ENCODE data around the gene COPB2. TPM values are rescaled to one million over a fixed set of nuclear protein-coding genes. Genes with fewer than 3 reads are reported as not detected.
"Not testable (repeated sequence)": the region's sequence is repeated elsewhere in the genome, so short reads cannot be mapped to it uniquely, and the experiment has no call there.

Gene COPB2
- total and polyA plus RNA-seq, 2 donors, result 46.1 to 104 TPM

GRCh38 chr3:139342054-139342453, 47.4 kb downstream of the COPB2 start:
- H3K27me3 ChIP-seq (ENCODE audit: control insufficient read depth in 2 of 2, insufficient read depth in 1 of 2, low read length in 1 of 2), result peaks cover 0 to 6% of the 10 kb centered on the region in 2 donors
- no peak overlapping the region for H3K27ac ChIP-seq (ENCODE audit: low read depth in 1 of 2, low read length in 1 of 2)
- DNase-seq (ENCODE audit: low read depth in 6 of 9, low spot score in 9 of 9), result no peak
- H3K4me3 ChIP-seq (ENCODE audit: low read length in 2 of 2), result no peak overlapping the region
- peaks cover 0 to 5% of the 10 kb centered on the region in 2 donors for H3K36me3 ChIP-seq (ENCODE audit: control insufficient read depth in 2 of 2, insufficient read depth in 2 of 2, low read length in 1 of 2)
- peaks cover 10 to 11% of the 10 kb centered on the region in 2 donors for H3K4me1 ChIP-seq (ENCODE audit: control insufficient read depth in 2 of 2, insufficient read depth in 2 of 2, low read length in 2 of 2)
- peaks cover 0 to 5% of the 10 kb centered on the region in 2 donors for H3K9me3 ChIP-seq (ENCODE audit: control insufficient read depth in 2 of 2, insufficient read depth in 1 of 2, low read length in 1 of 2)

DNA sequence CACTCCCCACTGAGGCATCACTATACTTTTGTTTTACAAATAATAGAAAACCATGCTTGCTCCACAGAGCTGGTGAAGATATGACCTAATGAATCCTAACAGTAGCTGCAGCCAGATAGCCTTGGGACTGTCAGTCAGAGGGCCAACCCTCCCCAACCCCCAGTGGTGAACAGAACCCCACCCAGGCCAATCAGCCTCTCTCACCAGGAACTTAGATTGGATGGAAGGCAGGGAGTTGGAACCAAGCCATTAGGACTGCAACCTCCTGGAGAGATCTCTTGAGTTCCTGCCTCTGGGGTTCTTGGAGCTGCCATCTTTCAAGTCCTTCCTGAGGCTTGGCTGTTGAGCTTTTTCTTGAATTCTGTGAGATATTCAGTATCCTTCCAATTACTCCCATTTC, 48.7 kb downstream of the COPB2 start:
- Histone ChIP-seq H3K4me3 (ENCODE audit: low read length in 2 of 2) (no peak overlapping the region), H3K27me3 (ENCODE audit: control insufficient read depth in 2 of 2, insufficient read depth in 1 of 2, low read length in 1 of 2) (peaks cover 0 to 6% of the 10 kb centered on the region in 2 donors), H3K9me3 (ENCODE audit: control insufficient read depth in 2 of 2, insufficient read depth in 1 of 2, low read length in 1 of 2) (peaks cover 0 to 5% of the 10 kb centered on the region in 2 donors), H3K27ac (ENCODE audit: low read depth in 1 of 2, low read length in 1 of 2) (no peak overlapping the region), H3K36me3 (ENCODE audit: control insufficient read depth in 2 of 2, insufficient read depth in 2 of 2, low read length in 1 of 2) (no peaks in the 10 kb centered on the region), H3K4me1 (ENCODE audit: control insufficient read depth in 2 of 2, insufficient read depth in 2 of 2, low read length in 2 of 2) (peaks cover 10 to 11% of the 10 kb centered on the region in 2 donors)
- DNase-seq (ENCODE audit: low read depth in 6 of 9, low spot score in 9 of 9), result no peak

DNA sequence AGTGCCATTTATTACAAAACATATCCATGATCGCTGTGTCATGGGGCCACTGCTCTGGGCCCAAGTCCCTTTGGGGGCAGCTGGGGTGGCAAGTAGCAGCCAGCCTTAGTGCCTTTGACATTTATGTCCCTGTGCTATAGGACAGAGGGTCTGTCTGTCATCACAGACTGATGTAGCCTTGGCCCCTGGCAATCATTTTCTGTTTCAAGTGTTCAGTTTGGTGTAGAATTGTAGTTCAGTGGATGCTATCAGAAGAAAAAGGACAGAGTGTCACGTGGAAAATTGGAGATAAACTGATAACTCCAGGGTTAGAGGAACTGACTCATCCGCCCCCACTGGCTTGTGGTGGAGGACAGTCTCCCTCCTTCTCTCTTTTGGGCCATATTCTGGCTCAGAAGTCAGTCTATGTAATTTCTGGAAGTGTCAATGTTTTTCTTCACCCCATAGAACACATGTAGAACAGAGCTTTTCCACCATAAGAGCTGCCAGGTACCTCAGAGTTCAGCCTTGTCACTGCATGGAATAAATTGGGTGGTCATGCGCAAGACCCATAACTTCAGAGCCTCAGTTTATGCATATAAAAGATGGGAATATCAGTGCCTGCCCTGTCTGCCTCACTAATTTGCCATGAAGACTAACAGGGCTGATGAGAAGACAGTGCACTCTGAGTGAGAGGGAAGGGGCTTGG, 50.1 kb downstream of the COPB2 start:
- no peak for DNase-seq (ENCODE audit: low read depth in 6 of 9, low spot score in 9 of 9)
- H3K27me3 ChIP-seq (ENCODE audit: control insufficient read depth in 2 of 2, insufficient read depth in 1 of 2, low read length in 1 of 2), result peaks cover 0 to 6% of the 10 kb centered on the region in 2 donors
- WGBS, result 76% methylated on average over 4 of the region's 4 CpGs
- no peak overlapping the region for H3K4me3 ChIP-seq (ENCODE audit: low read length in 2 of 2)
- H3K9me3 ChIP-seq (ENCODE audit: control insufficient read depth in 2 of 2, insufficient read depth in 1 of 2, low read length in 1 of 2), result peaks cover 0 to 5% of the 10 kb centered on the region in 2 donors
- peaks cover under 1 to 3% of the 10 kb centered on the region in 2 donors for H3K4me1 ChIP-seq (ENCODE audit: control insufficient read depth in 2 of 2, insufficient read depth in 2 of 2, low read length in 2 of 2)
- no peak overlapping the region for H3K27ac ChIP-seq (ENCODE audit: low read depth in 1 of 2, low read length in 1 of 2)
- no peaks in the 10 kb centered on the region for H3K36me3 ChIP-seq (ENCODE audit: control insufficient read depth in 2 of 2, insufficient read depth in 2 of 2, low read length in 1 of 2)

GRCh38 chr3:139338405-139338804, 51.0 kb downstream of the COPB2 start:
- H3K27me3 ChIP-seq (ENCODE audit: control insufficient read depth in 2 of 2, insufficient read depth in 1 of 2, low read length in 1 of 2), result peaks cover 0 to 6% of the 10 kb centered on the region in 2 donors
- H3K4me1 ChIP-seq (ENCODE audit: control insufficient read depth in 2 of 2, insufficient read depth in 2 of 2, low read length in 2 of 2), result no peaks in the 10 kb centered on the region
- no peak overlapping the region for H3K27ac ChIP-seq (ENCODE audit: low read depth in 1 of 2, low read length in 1 of 2)
- peaks cover 0 to 2% of the 10 kb centered on the region in 2 donors for H3K9me3 ChIP-seq (ENCODE audit: control insufficient read depth in 2 of 2, insufficient read depth in 1 of 2, low read length in 1 of 2)
- H3K4me3 ChIP-seq (ENCODE audit: low read length in 2 of 2), result no peak overlapping the region
- H3K36me3 ChIP-seq (ENCODE audit: control insufficient read depth in 2 of 2, insufficient read depth in 2 of 2, low read length in 1 of 2), result no peaks in the 10 kb centered on the region
- DNase-seq (ENCODE audit: low read depth in 6 of 9, low spot score in 9 of 9), result no peak
- WGBS, result 96% methylated on average over 4 of the region's 4 CpGs

DNA sequence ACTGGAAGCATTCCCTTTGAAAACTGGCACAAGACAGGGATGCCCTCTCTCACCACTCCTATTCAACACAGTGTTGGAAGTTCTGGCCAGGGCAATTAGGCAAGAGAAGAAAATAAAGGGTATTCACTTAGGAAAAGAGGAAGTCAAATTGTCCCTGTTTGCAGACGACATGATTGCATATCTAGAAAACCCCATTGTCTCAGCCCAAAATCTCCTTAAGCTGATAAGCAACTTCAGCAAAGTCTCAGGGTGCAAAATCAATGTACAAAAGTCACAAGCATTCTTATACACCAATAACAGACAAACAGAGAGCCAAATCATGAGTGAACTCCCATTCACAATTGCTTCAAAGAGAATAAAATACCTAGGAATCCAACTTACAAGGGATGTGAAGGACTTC, 54.8 kb downstream of the COPB2 start:
- not testable (repeated sequence) for H3K27ac ChIP-seq (ENCODE audit: low read depth in 1 of 2, low read length in 1 of 2); H3K4me1 ChIP-seq (ENCODE audit: control insufficient read depth in 2 of 2, insufficient read depth in 2 of 2, low read length in 2 of 2); H3K4me3 ChIP-seq (ENCODE audit: low read length in 2 of 2); H3K36me3 ChIP-seq (ENCODE audit: control insufficient read depth in 2 of 2, insufficient read depth in 2 of 2, low read length in 1 of 2); DNase-seq (ENCODE audit: low read depth in 6 of 9, low spot score in 9 of 9); H3K9me3 ChIP-seq (ENCODE audit: control insufficient read depth in 2 of 2, insufficient read depth in 1 of 2, low read length in 1 of 2)
- peaks cover 0 to 14% of the 10 kb centered on the region in 2 donors for H3K27me3 ChIP-seq (ENCODE audit: control insufficient read depth in 2 of 2, insufficient read depth in 1 of 2, low read length in 1 of 2)
- WGBS, result 18% methylated on average over 1 of the region's 1 CpG

DNA sequence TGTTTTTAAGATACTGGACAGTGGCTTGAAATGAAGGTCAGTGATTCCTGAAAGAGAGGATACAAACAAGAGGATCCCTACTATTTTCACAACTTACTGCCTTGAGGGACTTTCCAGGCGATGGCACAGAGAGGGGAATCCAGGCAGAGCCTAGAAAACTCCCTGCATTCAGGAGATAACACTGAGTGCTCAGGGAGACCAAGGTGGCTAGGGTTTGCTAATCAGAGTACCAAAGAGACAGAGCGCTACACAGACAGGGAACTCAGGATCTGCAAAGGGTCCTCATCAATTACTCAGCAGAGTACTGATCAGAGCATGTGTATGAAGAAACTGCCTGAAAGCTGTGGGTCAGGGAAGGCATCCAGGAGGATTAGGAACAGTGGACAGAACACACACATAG, 57.4 kb downstream of the COPB2 start:
- no peak overlapping the region for H3K4me3 ChIP-seq (ENCODE audit: low read length in 2 of 2)
- H3K27ac ChIP-seq (ENCODE audit: low read depth in 1 of 2, low read length in 1 of 2), result no peak overlapping the region
- H3K27me3 ChIP-seq (ENCODE audit: control insufficient read depth in 2 of 2, insufficient read depth in 1 of 2, low read length in 1 of 2), result peaks cover 0 to 14% of the 10 kb centered on the region in 2 donors
- no peaks in the 10 kb centered on the region for H3K36me3 ChIP-seq (ENCODE audit: control insufficient read depth in 2 of 2, insufficient read depth in 2 of 2, low read length in 1 of 2)
- DNase-seq (ENCODE audit: low read depth in 6 of 9, low spot score in 9 of 9), result no peak
- WGBS, result 81% methylated on average over 2 of the region's 2 CpGs
- no peaks in the 10 kb centered on the region for H3K9me3 ChIP-seq (ENCODE audit: control insufficient read depth in 2 of 2, insufficient read depth in 1 of 2, low read length in 1 of 2)
- H3K4me1 ChIP-seq (ENCODE audit: control insufficient read depth in 2 of 2, insufficient read depth in 2 of 2, low read length in 2 of 2), result peaks cover 0 to 17% of the 10 kb centered on the region in 2 donors

GRCh38 chr3:139329364-139329850, 60.0 kb downstream of the COPB2 start:
- Histone ChIP-seq H3K9me3 (ENCODE audit: control insufficient read depth in 2 of 2, insufficient read depth in 1 of 2, low read length in 1 of 2) (no peaks in the 10 kb centered on the region), H3K36me3 (ENCODE audit: control insufficient read depth in 2 of 2, insufficient read depth in 2 of 2, low read length in 1 of 2) (no peaks in the 10 kb centered on the region), H3K4me3 (ENCODE audit: low read length in 2 of 2) (peak overlapping the region in 1 of 2 donors; percentile 32), H3K4me1 (ENCODE audit: control insufficient read depth in 2 of 2, insufficient read depth in 2 of 2, low read length in 2 of 2) (peaks cover 0 to 21% of the 10 kb centered on the region in 2 donors), H3K27me3 (ENCODE audit: control insufficient read depth in 2 of 2, insufficient read depth in 1 of 2, low read length in 1 of 2) (peaks cover 0 to 14% of the 10 kb centered on the region in 2 donors), H3K27ac (ENCODE audit: low read depth in 1 of 2, low read length in 1 of 2) (no peak overlapping the region)
- peak; percentile 35 to 86 (median 72) for DNase-seq (ENCODE audit: low read depth in 6 of 9, low spot score in 9 of 9)
- WGBS, result 13% methylated on average over 25 of the region's 25 CpGs

DNA sequence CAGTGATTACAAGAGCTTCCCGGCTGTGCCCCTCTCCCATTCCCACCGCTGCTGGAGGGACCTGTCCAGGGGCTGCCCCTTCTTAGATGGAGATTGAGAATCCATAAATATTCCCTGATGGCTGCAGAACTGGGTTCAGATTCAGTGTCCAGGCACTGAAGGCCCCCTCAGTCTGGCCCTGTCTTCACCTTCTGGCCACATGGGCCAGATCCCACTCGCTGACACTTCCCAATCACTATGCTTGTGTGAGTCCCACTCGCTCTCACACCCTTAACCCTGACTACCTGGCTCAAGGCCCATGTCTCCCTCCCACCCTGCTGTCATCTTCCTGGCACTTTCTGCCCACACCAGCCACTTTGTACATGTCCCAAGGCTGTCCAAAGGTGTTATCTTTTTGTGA, 61.1 kb downstream of the COPB2 start:
- H3K27ac ChIP-seq (ENCODE audit: low read depth in 1 of 2, low read length in 1 of 2), result no peak overlapping the region
- no peaks in the 10 kb centered on the region for H3K36me3 ChIP-seq (ENCODE audit: control insufficient read depth in 2 of 2, insufficient read depth in 2 of 2, low read length in 1 of 2)
- H3K9me3 ChIP-seq (ENCODE audit: control insufficient read depth in 2 of 2, insufficient read depth in 1 of 2, low read length in 1 of 2), result no peaks in the 10 kb centered on the region
- no peak overlapping the region for H3K4me3 ChIP-seq (ENCODE audit: low read length in 2 of 2)
- H3K27me3 ChIP-seq (ENCODE audit: control insufficient read depth in 2 of 2, insufficient read depth in 1 of 2, low read length in 1 of 2), result peaks cover 0 to 14% of the 10 kb centered on the region in 2 donors
- peaks cover 0 to 21% of the 10 kb centered on the region in 2 donors for H3K4me1 ChIP-seq (ENCODE audit: control insufficient read depth in 2 of 2, insufficient read depth in 2 of 2, low read length in 2 of 2)
- DNase-seq (ENCODE audit: low read depth in 6 of 9, low spot score in 9 of 9), result no peak
- WGBS, result 97% methylated on average over 4 of the region's 4 CpGs

GRCh38 chr3:139327861-139328260, 61.6 kb downstream of the COPB2 start:
- no peaks in the 10 kb centered on the region for H3K36me3 ChIP-seq (ENCODE audit: control insufficient read depth in 2 of 2, insufficient read depth in 2 of 2, low read length in 1 of 2)
- no peaks in the 10 kb centered on the region for H3K9me3 ChIP-seq (ENCODE audit: control insufficient read depth in 2 of 2, insufficient read depth in 1 of 2, low read length in 1 of 2)
- 25% methylated on average over 8 of the region's 8 CpGs for WGBS
- H3K27ac ChIP-seq (ENCODE audit: low read depth in 1 of 2, low read length in 1 of 2), result no peak overlapping the region
- no peak overlapping the region for H3K4me3 ChIP-seq (ENCODE audit: low read length in 2 of 2)
- H3K4me1 ChIP-seq (ENCODE audit: control insufficient read depth in 2 of 2, insufficient read depth in 2 of 2, low read length in 2 of 2), result peaks cover 0 to 21% of the 10 kb centered on the region in 2 donors
- H3K27me3 ChIP-seq (ENCODE audit: control insufficient read depth in 2 of 2, insufficient read depth in 1 of 2, low read length in 1 of 2), result peaks cover 0 to 14% of the 10 kb centered on the region in 2 donors
- DNase-seq (ENCODE audit: low read depth in 6 of 9, low spot score in 9 of 9), result peak in 6 of 9 donors; percentile 15 to 59 (median 18)

Measured in thymus (tissue), 11 donors.